ENCODE data around the gene PLD5.
"Not testable (repeated sequence)": the region's sequence is repeated elsewhere in the genome, so short reads cannot be mapped to it uniquely, and the experiment has no call there.

The PLD5 gene

GRCh38 chr1:242059976-242060375, 464.5 kb downstream of the PLD5 start:
- DNase-seq (ENCODE audit: low spot score) = no peak

GRCh38 chr1:242058582-242058981, 465.9 kb downstream of the PLD5 start:
- DNase-seq (ENCODE audit: low spot score) = not testable (repeated sequence)

GRCh38 chr1:242058181-242058580, 466.3 kb downstream of the PLD5 start:
- not testable (repeated sequence) for DNase-seq (ENCODE audit: low spot score)

GRCh38 chr1:242057745-242058115, 466.8 kb downstream of the PLD5 start:
- peak; percentile 38 for DNase-seq (ENCODE audit: low spot score)

- no peak for DNase-seq (ENCODE audit: low spot score)
Observed at GRCh38 chr1:242056988-242057744, 467.3 kb downstream of the PLD5 start.

GRCh38 chr1:242055749-242056320, 468.7 kb downstream of the PLD5 start:
- no peak for DNase-seq (ENCODE audit: low spot score)

- DNase-seq (ENCODE audit: low spot score) = no peak
Observed at GRCh38 chr1:242043165-242043564, 481.3 kb downstream of the PLD5 start.

- no peak for DNase-seq (ENCODE audit: low spot score)
Observed at GRCh38 chr1:242034392-242034791, 490.1 kb downstream of the PLD5 start.

- DNase-seq (ENCODE audit: low spot score) = no peak
Observed at GRCh38 chr1:242033447-242033846, 491.1 kb downstream of the PLD5 start.

Small RNA genes within 50 kb of the gene (small RNA-seq; reads per million reads assigned to genes)
- gene AL360271.2 (0 reads per million in 2 experiments), gene RN7SKP12 (0 reads per million in 2 experiments)

Data from SK-N-DZ (cell line).